ENCODE measurements around the gene BOLA1.
"Not testable (repeated sequence)": the region's sequence is repeated elsewhere in the genome, so short reads cannot be mapped to it uniquely, and the experiment has no call there.

The BOLA1 gene

DNA sequence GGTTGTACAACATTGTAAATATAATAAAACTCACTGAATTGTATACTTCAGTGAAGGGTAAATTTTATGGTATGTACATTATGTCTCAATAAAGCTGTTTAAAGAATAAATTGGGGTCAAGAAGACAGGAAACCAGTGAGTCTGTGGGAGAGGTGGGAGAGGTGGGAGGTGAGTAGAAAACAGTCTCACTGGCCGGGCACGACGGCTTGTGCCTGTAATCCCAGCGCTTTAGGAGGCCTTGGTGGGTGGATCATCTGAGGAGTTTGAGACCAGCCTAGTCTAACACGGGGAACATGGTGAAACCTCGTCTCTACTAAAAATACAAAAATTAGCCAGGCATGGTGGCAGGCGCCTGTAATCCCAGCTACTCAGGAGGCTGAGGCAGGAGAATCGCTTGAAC lies 33.1 kb downstream of the BOLA1 start:
- no peak for DNase-seq

DNA sequence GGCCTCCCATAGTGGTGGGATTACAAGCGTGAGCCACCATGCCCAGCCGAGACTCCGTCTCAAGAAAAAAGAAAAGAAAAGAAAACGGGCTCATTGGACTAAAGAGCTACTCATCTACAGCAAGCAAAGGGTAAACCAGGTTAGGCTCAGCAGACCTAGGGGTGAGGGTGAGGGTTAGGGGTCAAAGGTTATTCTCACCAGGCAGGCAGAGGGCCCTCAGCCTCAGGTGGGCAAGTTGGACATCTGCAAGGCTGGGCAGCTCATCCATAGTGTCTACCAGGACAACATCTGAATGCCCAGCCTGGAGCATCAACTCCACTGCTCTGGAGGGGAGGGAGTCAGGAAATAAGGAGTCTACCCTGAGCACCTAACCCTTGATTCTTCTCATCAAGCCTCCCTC lies 33.8 kb downstream of the BOLA1 start:
- DNase-seq = no peak

DNA sequence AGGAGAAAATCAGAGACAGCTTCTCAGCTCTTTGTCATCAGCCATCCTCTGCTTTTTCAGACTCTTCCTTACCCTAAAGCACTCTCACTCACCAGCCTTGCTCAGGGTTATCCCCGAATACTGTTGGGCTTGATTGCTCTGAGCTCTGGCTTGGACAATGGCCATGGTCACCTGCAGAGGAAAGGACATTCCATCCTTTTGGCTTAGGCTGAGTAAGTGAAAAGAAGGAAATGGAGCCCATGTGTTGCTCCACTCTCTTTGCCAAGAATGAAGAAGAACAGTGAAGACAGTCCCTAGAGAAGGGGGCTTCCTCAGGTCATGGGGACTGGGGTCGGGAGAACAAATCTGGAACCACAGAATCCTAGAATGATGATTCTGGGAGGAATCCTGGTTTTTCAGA lies 35.0 kb downstream of the BOLA1 start:
- no peak for DNase-seq

DNA sequence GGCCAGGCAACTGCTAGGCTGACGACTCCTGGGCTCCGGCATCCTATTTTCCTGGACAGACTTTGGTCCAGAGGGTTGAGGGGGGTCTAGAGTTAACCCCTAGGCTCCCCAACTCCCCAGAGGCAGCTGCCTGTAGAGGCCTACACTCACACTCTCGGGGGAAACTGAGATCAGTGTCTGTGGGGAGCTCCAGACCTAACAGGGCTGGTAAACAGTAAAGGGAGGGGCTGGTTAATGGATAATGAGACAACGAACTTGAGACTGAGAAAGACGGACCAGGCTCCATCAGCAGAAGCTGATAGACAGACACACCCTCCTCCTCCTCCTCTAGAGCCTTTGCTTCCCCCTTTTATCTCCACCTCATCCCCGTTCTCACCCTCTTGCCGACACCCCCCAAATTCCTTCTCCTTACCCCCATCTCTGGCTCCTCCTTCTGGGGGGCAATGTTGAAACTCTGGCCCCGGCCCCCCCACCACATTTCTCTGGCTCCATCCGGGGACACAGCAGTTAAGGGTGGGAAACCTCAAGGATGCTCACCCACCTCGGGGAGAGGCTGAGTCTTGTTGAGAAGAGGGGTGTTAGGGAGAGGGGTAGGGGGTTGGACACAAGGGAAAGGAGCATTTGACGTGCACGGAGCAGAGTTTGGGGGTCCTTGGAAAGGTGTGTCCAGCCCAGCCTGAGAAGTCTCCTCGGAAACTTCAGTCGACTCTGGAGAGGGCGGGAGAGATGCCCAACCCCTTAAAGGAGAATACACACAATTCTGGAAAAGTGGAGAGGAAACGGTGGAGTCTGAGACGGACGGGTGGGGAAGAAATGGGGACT lies 37.0 kb downstream of the BOLA1 start, which contains the start of gene MTMR11:
Gene MTMR11 (minus strand): TSS at position 710 of the 822 bp plus-strand sequence. CDS start 232 bp downstream, at position 478.
- peak; percentile 34 for DNase-seq

DNA sequence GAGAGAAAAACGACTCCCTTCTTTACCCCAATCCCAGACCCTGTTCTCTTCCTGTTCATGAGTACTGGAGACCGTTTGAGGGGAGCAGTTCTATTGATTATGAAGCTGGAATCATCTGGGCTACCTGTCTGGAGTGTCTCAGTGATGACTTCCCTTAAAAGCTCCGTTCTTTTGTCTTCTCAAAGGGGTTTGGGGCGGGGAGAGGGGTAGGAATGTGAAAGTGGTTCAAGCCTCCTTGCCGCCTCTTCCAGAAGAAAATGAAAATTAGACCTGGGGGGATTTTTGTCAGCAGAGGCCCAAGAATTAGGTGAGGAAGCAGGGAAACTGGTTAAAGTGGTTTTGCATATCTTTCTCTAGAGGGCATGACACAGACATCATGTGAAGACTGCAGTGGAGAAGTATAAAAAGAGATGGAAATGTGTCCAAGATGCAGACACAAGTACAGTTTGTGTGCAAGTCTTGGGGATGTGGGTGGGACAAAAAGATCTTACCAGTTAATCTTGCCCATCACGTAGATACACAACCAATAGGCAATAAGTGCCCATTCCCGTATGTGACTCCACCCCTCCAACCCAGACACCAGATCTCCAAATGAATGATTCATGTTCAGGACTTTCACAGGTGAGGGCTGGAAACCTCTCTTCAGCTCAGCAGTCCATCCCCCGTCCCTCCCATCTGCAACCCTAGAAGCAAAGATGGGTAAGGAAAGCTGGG lies 37.8 kb downstream of the BOLA1 start:
- peak; percentile 54 for DNase-seq

DNA sequence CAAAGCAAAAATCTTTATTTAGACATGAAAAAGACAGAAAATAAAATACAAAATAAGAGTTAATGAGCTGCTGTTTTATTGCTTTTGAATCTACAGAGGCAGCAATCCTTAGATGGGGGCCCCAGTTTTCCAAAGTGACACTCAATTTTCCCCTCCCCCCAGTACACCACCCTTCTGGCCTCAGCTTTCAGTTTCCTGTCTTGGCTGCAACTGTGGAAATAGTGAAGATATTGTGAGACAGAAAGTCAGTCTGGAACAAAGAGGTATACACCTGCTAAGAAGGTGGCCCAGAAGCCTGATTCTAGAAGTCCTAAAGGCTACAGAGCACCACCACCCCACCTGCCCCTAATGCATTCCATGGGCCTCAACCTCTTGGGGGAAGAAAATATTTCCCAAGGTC lies 38.4 kb downstream of the BOLA1 start:
- DNase-seq = no peak

DNA sequence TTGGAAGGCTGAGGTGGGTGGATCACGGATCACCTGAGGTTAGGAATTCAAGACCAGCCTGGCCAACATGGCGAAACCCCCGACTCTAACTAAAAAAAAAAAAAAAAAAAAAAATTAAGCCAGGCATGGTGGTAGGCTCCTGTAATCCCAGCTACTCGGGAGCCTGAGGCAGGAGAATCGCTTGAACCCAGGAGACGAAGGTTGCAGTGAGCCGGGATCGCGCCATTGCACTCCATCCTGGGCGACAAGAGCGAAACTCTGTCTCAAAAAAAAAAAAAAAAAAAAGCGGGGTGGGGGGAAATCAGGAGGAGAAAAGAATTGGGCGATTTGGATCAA lies 39.3 kb downstream of the BOLA1 start:
- not testable (repeated sequence) for DNase-seq

DNA sequence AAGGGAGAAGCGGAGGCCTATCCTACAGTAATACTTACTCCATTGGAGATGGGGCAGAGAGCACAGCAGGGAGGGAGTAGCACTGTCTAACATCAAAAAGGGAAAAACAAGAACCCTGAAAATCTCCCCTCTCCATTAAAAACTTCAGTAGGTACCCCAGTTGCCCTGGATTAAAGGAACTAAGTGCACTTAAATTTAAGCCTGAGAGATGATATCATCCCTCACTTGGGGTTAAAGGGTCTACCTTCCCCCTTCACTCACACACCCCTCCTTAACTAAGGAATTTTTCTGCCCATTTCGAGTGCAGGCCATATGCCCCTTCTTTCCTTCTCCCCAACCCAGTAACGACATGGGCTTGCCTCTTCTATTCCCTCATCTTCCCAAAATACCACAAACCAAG lies 41.1 kb downstream of the BOLA1 start:
- DNase-seq = no peak

DNA sequence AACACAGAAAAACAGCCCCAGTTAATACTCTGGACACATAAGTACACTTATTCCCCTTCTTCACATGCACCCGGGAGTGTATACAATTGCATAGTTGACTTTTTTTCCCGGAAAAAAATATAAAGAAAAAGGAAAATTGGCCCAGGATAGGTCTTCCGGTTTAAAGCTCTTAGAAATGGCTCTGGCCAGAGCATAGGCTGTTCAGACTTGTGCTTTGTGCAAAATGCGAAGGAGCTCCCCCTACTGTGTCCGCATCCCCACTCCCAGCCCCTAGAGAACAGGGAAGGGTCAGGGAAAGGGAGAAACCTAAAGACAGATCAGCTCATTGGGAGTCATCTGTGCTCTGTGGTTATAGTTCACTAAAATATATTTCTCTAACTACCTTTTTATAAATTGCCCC lies 42.8 kb downstream of the BOLA1 start:
- peak; percentile 35 for DNase-seq

DNA sequence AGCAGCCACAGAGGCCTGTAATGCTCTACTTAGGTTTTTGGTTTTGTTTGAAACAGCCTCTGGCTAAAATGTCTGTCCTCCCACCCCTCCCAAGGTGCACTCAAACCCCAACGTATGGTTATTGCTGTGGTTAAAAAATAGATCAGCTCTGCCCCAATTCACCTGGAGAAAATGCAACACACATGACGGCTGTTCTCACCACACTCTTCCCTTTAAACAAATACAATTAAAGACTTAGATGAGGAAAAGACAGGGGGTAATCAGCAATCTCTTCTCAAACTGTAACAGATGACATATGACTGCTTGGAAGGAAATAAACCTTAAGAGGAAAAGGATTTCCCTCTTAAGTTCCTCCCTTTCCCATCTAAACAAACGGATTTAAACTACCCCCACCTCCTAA lies 43.5 kb downstream of the BOLA1 start:
- no peak for DNase-seq

DNA sequence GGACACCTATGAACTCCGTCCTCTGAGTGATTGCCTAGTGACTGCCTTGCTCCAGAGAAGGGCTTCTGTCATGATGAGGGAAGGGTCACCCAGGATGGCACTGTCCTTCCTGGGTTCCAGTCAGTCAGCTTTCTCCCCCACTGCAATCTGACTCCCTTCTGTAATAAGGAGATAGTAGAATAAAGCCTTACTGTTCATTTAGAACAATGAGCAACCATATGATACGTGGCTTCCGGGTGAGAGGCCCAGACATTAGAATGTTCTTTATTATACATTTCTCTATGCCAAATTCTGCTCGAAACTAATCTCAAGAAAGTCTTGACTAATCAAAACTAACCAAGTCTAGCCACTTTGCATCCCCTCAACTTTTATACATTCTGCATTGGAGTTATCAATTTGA lies 45.8 kb downstream of the BOLA1 start:
- no peak for DNase-seq

DNA sequence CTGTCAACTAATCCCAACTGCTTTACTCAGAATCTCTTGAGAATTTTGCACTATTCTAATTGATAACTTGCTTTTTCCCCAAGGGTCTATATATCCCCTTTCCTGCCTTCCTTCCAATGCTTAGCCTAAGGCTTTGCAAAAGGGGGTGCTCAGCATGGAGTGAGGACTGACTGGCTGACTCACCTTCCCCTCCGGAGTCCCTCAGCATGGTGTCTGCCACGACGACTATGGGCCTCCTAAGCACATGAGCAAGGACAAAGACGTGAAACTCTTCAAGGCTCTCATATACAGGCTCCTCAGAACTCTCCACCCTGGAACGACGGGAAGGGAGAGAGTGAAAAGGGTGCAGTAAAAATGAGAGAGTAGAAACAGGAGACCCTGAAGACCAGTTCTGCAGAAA lies 50.5 kb downstream of the BOLA1 start:
- DNase-seq = no peak
